ENCODE measurements around the gene B3GAT1.

B3GAT1 gene

GRCh38 chr11:134342572-134343340 lies 69.3 kb downstream of the B3GAT1 start:
- in situ Hi-C loops (cut with HindIII; ENCODE audit: low sequenced_read_pairs), result no loop called here
- TF ChIP-seq, protein P1, sequence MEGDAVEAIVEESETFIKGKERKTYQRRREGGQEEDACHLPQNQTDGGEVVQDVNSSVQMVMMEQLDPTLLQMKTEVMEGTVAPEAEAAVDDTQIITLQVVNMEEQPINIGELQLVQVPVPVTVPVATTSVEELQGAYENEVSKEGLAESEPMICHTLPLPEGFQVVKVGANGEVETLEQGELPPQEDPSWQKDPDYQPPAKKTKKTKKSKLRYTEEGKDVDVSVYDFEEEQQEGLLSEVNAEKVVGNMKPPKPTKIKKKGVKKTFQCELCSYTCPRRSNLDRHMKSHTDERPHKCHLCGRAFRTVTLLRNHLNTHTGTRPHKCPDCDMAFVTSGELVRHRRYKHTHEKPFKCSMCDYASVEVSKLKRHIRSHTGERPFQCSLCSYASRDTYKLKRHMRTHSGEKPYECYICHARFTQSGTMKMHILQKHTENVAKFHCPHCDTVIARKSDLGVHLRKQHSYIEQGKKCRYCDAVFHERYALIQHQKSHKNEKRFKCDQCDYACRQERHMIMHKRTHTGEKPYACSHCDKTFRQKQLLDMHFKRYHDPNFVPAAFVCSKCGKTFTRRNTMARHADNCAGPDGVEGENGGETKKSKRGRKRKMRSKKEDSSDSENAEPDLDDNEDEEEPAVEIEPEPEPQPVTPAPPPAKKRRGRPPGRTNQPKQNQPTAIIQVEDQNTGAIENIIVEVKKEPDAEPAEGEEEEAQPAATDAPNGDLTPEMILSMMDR (IDR thresholded peaks at IDR 0.05; ENCODE audit: low read depth, low read length), result no peak
- no peak overlapping the region for H3K4me3 ChIP-seq (ENCODE audit: low read depth, low read length)
- no peak for DNase-seq (ENCODE audit: low read depth, low spot score)

GRCh38 chr11:134341805-134342571 lies 70.1 kb downstream of the B3GAT1 start:
- H3K4me3 ChIP-seq (ENCODE audit: low read depth, low read length), result no peak overlapping the region
- no peak for DNase-seq (ENCODE audit: low read depth, low spot score)
- in situ Hi-C loops (cut with HindIII; ENCODE audit: low sequenced_read_pairs), result no loop called here
- TF ChIP-seq, protein P1 (IDR thresholded peaks at IDR 0.05; ENCODE audit: low read depth, low read length), result no peak

DNA sequence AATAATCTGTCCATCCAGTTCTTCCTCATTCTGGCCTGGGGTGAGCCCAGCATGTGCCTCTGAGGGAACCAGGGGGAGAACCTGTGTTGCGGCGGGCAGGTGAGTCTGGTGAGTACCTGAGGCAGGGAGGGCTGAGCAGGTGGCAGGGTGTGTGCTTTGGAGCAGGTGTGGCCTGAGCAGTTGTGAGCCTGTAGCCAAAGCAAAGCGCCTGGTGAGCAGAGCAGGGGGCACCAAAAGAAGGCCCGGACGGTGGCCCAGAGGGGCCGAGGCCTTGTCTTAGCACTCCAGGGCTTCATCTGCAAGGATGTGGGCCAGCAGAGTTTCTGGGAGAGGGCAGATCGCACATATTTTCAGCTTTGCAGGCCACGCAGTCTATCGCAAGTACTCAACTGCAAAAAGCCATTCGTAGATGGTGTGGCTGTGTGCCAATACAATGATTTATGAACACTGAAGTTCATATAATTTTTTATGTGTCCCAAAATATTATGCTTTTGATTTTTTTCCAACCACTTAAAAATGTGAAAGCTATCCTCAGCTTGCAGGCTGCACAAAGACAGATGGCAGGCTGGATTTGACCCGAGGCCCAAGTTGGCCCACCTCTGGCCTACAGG lies 71.6 kb downstream of the B3GAT1 start:
- DNase-seq (ENCODE audit: low read depth, low spot score), result no peak
- TF ChIP-seq, protein P1 (IDR thresholded peaks at IDR 0.05; ENCODE audit: low read depth, low read length), result no peak
- H3K4me3 ChIP-seq (ENCODE audit: low read depth, low read length), result no peak overlapping the region
- in situ Hi-C loops (cut with HindIII; ENCODE audit: low sequenced_read_pairs), result no loop called here

GRCh38 chr11:134339756-134340155 lies 72.3 kb downstream of the B3GAT1 start:
- DNase-seq (ENCODE audit: low read depth, low spot score), result no peak
- in situ Hi-C loops (cut with HindIII; ENCODE audit: low sequenced_read_pairs), result no loop called here
- no peak overlapping the region for H3K4me3 ChIP-seq (ENCODE audit: low read depth, low read length)
- TF ChIP-seq, protein P1 (IDR thresholded peaks at IDR 0.05; ENCODE audit: low read depth, low read length), result no peak

GRCh38 chr11:134338654-134339053 lies 73.4 kb downstream of the B3GAT1 start:
- H3K4me3 ChIP-seq (ENCODE audit: low read depth, low read length), result no peak overlapping the region
- TF ChIP-seq, protein P1 (IDR thresholded peaks at IDR 0.05; ENCODE audit: low read depth, low read length), result no peak
- in situ Hi-C loops (cut with HindIII; ENCODE audit: low sequenced_read_pairs), result no loop called here
- no peak for DNase-seq (ENCODE audit: low read depth, low spot score)

DNA sequence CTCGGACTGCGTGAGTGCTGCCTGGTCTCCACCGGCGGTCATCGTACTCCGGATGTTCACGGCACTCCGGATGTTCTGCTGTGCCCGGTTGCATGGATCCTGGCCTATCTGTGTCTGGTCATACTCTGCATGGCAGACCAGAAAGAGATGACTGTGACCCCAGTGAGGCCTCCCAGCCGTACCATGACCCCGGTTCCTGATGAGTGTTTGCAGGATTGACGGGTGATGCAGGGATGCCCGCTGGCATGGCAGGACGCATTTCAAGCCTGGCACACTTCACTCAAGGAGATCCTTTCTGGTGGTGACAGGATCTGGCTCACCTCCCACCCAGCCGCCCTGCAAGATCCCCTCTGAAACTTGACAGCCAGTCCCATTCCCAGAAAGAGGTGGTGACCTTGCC lies 74.0 kb downstream of the B3GAT1 start:
- DNase-seq (ENCODE audit: low read depth, low spot score), result no peak
- in situ Hi-C loops (cut with HindIII; ENCODE audit: low sequenced_read_pairs), result no loop called here

More for the DNA sequence above, 74.0 kb downstream of the B3GAT1 start:
- no peak overlapping the region for H3K4me3 ChIP-seq (ENCODE audit: low read depth, low read length)
- TF ChIP-seq, protein P1 (IDR thresholded peaks at IDR 0.05; ENCODE audit: low read depth, low read length), result no peak
